Measurements from ENCODE around the gene SLC44A4.

DNA sequence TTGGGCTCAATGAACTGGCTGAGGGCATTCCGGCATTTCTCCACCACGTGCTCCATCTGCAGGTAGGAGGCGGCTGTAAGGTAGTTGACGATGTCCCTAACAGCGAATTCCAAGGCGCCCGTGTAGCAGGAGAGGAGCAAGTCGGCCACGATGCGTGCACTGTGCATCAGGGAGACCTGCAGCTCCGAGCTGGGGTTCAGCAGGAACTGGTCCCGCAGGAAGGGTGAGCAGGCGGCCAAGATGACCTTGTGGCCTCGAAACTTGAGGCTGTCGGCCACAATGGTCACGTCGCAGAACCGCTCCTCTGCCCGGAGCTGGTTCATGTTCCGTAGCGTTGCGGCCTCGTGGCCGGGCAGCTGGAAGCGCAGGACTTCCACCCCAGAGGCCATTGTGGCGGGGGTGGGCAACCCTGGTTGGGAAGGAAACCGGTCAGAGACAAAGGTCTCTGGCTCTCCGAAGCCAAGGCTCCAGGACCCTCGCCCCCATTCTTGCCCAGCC lies 22.2 kb upstream of the SLC44A4 start:
- TF ChIP-seq, protein P1, sequence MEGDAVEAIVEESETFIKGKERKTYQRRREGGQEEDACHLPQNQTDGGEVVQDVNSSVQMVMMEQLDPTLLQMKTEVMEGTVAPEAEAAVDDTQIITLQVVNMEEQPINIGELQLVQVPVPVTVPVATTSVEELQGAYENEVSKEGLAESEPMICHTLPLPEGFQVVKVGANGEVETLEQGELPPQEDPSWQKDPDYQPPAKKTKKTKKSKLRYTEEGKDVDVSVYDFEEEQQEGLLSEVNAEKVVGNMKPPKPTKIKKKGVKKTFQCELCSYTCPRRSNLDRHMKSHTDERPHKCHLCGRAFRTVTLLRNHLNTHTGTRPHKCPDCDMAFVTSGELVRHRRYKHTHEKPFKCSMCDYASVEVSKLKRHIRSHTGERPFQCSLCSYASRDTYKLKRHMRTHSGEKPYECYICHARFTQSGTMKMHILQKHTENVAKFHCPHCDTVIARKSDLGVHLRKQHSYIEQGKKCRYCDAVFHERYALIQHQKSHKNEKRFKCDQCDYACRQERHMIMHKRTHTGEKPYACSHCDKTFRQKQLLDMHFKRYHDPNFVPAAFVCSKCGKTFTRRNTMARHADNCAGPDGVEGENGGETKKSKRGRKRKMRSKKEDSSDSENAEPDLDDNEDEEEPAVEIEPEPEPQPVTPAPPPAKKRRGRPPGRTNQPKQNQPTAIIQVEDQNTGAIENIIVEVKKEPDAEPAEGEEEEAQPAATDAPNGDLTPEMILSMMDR (IDR thresholded peaks at IDR 0.05; ENCODE audit: borderline replicate concordance, extremely low read depth, low read length, poor library complexity, severe bottlenecking), result no peak
- no peak for TF ChIP-seq EZH2 (IDR thresholded peaks at IDR 0.05; ENCODE audit: borderline replicate concordance, low read depth, low read length, severe bottlenecking)

All from DND-41 (cell line).